Liver (tissue), 9 donors: ENCODE results near the gene TIGIT. TPM values are rescaled to one million over a fixed set of nuclear protein-coding genes. Genes with fewer than 3 reads are reported as not detected.

Source experiments
- DNase-seq: peaks from one replicate; pipeline ENCODE4 v3.0.0-alpha.2; 2017; ENCODE audit warnings: low spot score
- H3K27ac ChIP-seq, 2 donors: one replicate each; pipeline ENCODE4 v1.7.0; 2013; ENCODE audit warnings: inconsistent platforms in 2 of 2, low read length in 2 of 2, control low read depth in 1 of 2, low read depth in 1 of 2, mild to moderate bottlenecking in 1 of 2
- H3K27me3 ChIP-seq, 4 donors: one replicate each; pipeline versions ENCODE4 v1.6.1 to v1.7.0; 2013; ENCODE audit warnings: low read length in 3 of 4, inconsistent platforms in 1 of 4, mild to moderate bottlenecking in 1 of 4, moderate library complexity in 1 of 4; ENCODE audit not compliant: control insufficient read depth in 4 of 4, insufficient read depth in 4 of 4
- H3K36me3 ChIP-seq, 4 donors: one replicate each; pipeline versions ENCODE4 v1.6.1 to v1.7.0; 2013; ENCODE audit warnings: low read length in 3 of 4, mild to moderate bottlenecking in 3 of 4, low read depth in 1 of 4, moderate library complexity in 1 of 4; ENCODE audit not compliant: control insufficient read depth in 4 of 4, insufficient read depth in 3 of 4
- H3K4me1 ChIP-seq, 4 donors: one replicate each; pipeline versions ENCODE4 v1.6.1 to v1.7.0; 2013; ENCODE audit warnings: low read length in 3 of 4, mild to moderate bottlenecking in 3 of 4, moderate library complexity in 1 of 4; ENCODE audit not compliant: control insufficient read depth in 4 of 4, insufficient read depth in 4 of 4
- H3K4me3 ChIP-seq, 3 donors: one replicate each; pipeline versions ENCODE4 v1.6.1 to v1.7.0; 2013; ENCODE audit warnings: low read length in 3 of 3, control low read depth in 1 of 3, low read depth in 1 of 3, mild to moderate bottlenecking in 1 of 3
- H3K9ac ChIP-seq, 2 donors: one replicate each; pipeline ENCODE4 v1.7.0; 2013; ENCODE audit warnings: low read length in 2 of 2, mild to moderate bottlenecking in 2 of 2, moderate library complexity in 2 of 2, control low read depth in 1 of 2, low read depth in 1 of 2
- H3K9me3 ChIP-seq, 4 donors: one replicate each; pipeline versions ENCODE4 v1.6.1 to v1.7.0; 2013; ENCODE audit warnings: low read length in 3 of 4; ENCODE audit not compliant: control insufficient read depth in 4 of 4
- NR2F2 ChIP-seq: IDR thresholded peaks from 2 replicates; pipeline ENCODE4 v1.6.1; 2016; ENCODE audit warnings: antibody characterized with exemption
- RAD21 ChIP-seq, 2 donors: IDR thresholded peaks; 2 replicates each; pipeline ENCODE4 v1.6.1; 2016; ENCODE audit warnings: antibody characterized with exemption in 2 of 2, mild to moderate bottlenecking in 2 of 2
- YY1 ChIP-seq: IDR thresholded peaks from 2 replicates; pipeline ENCODE4 v1.6.1; 2016; ENCODE audit warnings: antibody characterized with exemption, mild to moderate bottlenecking
- WGBS: extraction: QIAGEN DNeasy Blood & Tissue Kit; methylation state at CpG from one replicate; pipeline ENCODE4 v1.1.7; 2013; 5-methylcytosine and 5-hydroxymethylcytosine counted together
- polyA plus RNA-seq, 2 donors: library from polyadenylated mRNA; stranded (reverse) in 1 of 2; unstranded in 1 of 2; fragments of 200-250 nt in 1 of 2; fragments of >200 nt in 1 of 2; fragmentation: Nextera tagmentation in 1 of 2; extraction: Ambion mirVana in 1 of 2; gene quantifications; one replicate each; pipeline versions ENCODE4 v1.2.1 to v1.2.3, GENCODE V29; 2013 to 2015
- total RNA-seq, 2 donors: library from RNA; depleted of rRNA; stranded (reverse); fragments of >200 nt; gene quantifications; one replicate each; pipeline ENCODE4 v1.2.3, GENCODE V29; 2014
- TF ChIP-seq, protein P1 (sequence below): IDR thresholded peaks from 2 replicates; pipeline ENCODE4 v1.6.1; 2016; ENCODE audit warnings: antibody characterized with exemption
- TF ChIP-seq, protein P2 (sequence below): fragments of 150-350 bp; IDR thresholded peaks from 2 replicates; pipeline ENCODE4 v1.5.1; 2017; ENCODE audit warnings: improper control_type of control experiment, low read depth, low read length; ENCODE audit not compliant: missing input control
- TF ChIP-seq, protein P3 (sequence below): IDR thresholded peaks from 2 replicates; pipeline ENCODE4 v1.6.1; 2016; ENCODE audit warnings: antibody characterized with exemption, mild to moderate bottlenecking
- TF ChIP-seq, protein P4 (sequence below): IDR thresholded peaks from 2 replicates; pipeline ENCODE4 v1.6.1; 2016; ENCODE audit warnings: antibody characterized with exemption
- TF ChIP-seq, protein P5 (sequence below): IDR thresholded peaks from 2 replicates; pipeline ENCODE4 v1.6.1; 2016; ENCODE audit warnings: antibody characterized with exemption
- donor health status: healthy.
- donor health status: healthy.
- donor health status: healthy.
- donor health status: healthy.
- donor health status: healthy.

Gene TIGIT
- total and polyA plus RNA-seq, 4 donors, result 0.06 to 0.92 (median 0.38) TPM

DNA sequence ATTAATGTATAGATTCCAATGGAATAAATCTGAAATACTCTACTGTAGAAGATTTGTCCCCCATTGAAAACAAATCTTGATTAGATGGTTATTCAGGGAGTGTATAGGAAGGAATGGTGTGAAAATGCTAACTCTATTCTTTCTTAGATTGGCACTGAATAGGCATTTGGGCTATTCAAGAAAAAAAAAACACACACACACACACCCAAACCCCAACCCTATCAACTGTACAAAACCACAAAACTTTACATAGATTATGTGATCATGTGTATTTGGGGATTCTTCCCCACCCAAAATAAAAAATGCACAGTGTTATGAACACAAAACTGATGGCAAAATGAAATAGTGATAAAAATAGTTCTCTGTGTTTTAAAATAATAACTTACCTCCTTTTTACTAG, 61.8 kb downstream of the TIGIT start (continued):
- TF ChIP-seq, protein P1, sequence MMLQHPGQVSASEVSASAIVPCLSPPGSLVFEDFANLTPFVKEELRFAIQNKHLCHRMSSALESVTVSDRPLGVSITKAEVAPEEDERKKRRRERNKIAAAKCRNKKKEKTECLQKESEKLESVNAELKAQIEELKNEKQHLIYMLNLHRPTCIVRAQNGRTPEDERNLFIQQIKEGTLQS, result no peak
- TF ChIP-seq, protein P2, sequence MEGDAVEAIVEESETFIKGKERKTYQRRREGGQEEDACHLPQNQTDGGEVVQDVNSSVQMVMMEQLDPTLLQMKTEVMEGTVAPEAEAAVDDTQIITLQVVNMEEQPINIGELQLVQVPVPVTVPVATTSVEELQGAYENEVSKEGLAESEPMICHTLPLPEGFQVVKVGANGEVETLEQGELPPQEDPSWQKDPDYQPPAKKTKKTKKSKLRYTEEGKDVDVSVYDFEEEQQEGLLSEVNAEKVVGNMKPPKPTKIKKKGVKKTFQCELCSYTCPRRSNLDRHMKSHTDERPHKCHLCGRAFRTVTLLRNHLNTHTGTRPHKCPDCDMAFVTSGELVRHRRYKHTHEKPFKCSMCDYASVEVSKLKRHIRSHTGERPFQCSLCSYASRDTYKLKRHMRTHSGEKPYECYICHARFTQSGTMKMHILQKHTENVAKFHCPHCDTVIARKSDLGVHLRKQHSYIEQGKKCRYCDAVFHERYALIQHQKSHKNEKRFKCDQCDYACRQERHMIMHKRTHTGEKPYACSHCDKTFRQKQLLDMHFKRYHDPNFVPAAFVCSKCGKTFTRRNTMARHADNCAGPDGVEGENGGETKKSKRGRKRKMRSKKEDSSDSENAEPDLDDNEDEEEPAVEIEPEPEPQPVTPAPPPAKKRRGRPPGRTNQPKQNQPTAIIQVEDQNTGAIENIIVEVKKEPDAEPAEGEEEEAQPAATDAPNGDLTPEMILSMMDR, result no peak
- no peak for TF ChIP-seq RAD21 (IDR thresholded peaks at IDR 0.05)

DNA sequence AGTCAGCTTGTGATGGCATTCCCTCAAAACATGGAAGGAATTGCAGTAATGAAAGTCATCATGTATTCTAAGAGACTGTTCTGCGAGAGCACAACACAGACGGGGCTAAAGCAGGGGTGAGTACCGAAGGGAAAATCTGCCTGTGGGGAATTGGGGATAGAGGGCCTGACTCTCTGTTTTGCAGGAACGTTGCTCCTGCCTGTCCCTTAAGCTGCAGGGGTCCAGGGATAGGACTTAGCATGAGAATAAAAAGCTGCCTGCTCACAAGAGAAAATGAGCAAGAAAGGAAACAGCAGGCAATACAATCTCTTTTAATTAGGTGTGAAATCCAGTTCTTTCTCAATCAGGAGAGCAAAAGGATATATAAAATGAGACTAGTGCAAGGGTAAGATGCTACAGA, 62.2 kb downstream of the TIGIT start:
- H3K4me3 ChIP-seq, result no peak overlapping the region
- no peak overlapping the region for H3K9ac ChIP-seq
- H3K9me3 ChIP-seq, result peaks cover 0 to 4% (median 0%) of the 10 kb centered on the region in 4 donors
- no peaks in the 10 kb centered on the region for H3K4me1 ChIP-seq
- no peak overlapping the region for H3K27ac ChIP-seq
- TF ChIP-seq, protein P3, sequence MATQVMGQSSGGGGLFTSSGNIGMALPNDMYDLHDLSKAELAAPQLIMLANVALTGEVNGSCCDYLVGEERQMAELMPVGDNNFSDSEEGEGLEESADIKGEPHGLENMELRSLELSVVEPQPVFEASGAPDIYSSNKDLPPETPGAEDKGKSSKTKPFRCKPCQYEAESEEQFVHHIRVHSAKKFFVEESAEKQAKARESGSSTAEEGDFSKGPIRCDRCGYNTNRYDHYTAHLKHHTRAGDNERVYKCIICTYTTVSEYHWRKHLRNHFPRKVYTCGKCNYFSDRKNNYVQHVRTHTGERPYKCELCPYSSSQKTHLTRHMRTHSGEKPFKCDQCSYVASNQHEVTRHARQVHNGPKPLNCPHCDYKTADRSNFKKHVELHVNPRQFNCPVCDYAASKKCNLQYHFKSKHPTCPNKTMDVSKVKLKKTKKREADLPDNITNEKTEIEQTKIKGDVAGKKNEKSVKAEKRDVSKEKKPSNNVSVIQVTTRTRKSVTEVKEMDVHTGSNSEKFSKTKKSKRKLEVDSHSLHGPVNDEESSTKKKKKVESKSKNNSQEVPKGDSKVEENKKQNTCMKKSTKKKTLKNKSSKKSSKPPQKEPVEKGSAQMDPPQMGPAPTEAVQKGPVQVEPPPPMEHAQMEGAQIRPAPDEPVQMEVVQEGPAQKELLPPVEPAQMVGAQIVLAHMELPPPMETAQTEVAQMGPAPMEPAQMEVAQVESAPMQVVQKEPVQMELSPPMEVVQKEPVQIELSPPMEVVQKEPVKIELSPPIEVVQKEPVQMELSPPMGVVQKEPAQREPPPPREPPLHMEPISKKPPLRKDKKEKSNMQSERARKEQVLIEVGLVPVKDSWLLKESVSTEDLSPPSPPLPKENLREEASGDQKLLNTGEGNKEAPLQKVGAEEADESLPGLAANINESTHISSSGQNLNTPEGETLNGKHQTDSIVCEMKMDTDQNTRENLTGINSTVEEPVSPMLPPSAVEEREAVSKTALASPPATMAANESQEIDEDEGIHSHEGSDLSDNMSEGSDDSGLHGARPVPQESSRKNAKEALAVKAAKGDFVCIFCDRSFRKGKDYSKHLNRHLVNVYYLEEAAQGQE, result no peak
- H3K36me3 ChIP-seq, result peaks cover 6 to 16% (median 8%) of the 10 kb centered on the region in 4 donors
- WGBS, result 84% methylated on average over 4 of the region's 4 CpGs
- no peaks in the 10 kb centered on the region for H3K27me3 ChIP-seq
- DNase-seq, result no peak

DNA sequence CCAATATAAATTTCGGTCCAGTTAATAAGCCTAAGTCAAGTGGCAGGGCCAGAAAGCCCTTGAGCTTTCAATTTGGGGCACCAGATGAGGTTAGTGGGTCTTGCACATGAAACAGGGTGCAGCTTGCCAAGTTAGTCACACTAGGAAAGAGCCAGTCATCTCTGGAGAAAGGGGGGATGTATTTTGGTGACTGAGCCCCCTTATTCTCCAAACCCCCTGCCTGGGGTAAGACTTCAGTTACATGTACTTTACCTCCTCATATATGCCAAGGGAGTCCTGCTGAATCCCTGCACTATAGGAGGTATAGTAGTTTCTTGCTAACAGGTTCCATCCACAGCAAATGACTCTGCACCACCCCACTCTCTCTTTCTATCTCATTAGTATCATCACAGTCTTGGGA, 62.7 kb downstream of the TIGIT start:
- Histone ChIP-seq H3K4me1 (no peaks in the 10 kb centered on the region), H3K27me3 (no peaks in the 10 kb centered on the region), H3K9ac (no peak overlapping the region), H3K4me3 (no peak overlapping the region), H3K36me3 (peaks cover 4 to 14% (median 5%) of the 10 kb centered on the region in 4 donors), H3K27ac (no peak overlapping the region), H3K9me3 (peaks cover 0 to 2% (median 0%) of the 10 kb centered on the region in 4 donors)
- 86% methylated on average over 1 of the region's 1 CpG for WGBS
- DNase-seq, result no peak
- TF ChIP-seq, protein P4, sequence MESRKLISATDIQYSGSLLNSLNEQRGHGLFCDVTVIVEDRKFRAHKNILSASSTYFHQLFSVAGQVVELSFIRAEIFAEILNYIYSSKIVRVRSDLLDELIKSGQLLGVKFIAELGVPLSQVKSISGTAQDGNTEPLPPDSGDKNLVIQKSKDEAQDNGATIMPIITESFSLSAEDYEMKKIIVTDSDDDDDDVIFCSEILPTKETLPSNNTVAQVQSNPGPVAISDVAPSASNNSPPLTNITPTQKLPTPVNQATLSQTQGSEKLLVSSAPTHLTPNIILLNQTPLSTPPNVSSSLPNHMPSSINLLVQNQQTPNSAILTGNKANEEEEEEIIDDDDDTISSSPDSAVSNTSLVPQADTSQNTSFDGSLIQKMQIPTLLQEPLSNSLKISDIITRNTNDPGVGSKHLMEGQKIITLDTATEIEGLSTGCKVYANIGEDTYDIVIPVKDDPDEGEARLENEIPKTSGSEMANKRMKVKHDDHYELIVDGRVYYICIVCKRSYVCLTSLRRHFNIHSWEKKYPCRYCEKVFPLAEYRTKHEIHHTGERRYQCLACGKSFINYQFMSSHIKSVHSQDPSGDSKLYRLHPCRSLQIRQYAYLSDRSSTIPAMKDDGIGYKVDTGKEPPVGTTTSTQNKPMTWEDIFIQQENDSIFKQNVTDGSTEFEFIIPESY, result no peak
- TF ChIP-seq YY1, result no peak
- TF ChIP-seq, protein P5, sequence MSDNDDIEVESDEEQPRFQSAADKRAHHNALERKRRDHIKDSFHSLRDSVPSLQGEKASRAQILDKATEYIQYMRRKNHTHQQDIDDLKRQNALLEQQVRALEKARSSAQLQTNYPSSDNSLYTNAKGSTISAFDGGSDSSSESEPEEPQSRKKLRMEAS, result no peak
- TF ChIP-seq, protein P2, result no peak
- TF ChIP-seq, protein P1, result no peak
- TF ChIP-seq NR2F2, result no peak

Other genes starting within 250 kb of the TIGIT start
- gene CCDC191, start 237.5 kb upstream of the TIGIT start, total RNA-seq, result 1 to 10 TPM in 1 of 2 donors, under 1 TPM in 1; 0.79 to 1.0 TPM
- gene CCDC191, start 237.5 kb upstream of the TIGIT start, polyA plus RNA-seq, result under 1 TPM; 0.31 to 0.81 TPM
- 10 to 100 TPM in 1 of 2 donors, 1 to 10 TPM in 1; 5.9 to 11.3 TPM for gene QTRT2, start 237.3 kb upstream of the TIGIT start, total RNA-seq
- gene QTRT2, start 237.3 kb upstream of the TIGIT start, polyA plus RNA-seq, result 1 to 10 TPM; 4.3 to 5.8 TPM
- not detected for gene DRD3, start 115.0 kb upstream of the TIGIT start, total RNA-seq
- not detected for gene DRD3, start 115.0 kb upstream of the TIGIT start, polyA plus RNA-seq
- not detected for gene ZNF80, start 56.5 kb upstream of the TIGIT start, total RNA-seq
- gene ZNF80, start 56.5 kb upstream of the TIGIT start, polyA plus RNA-seq, result under 1 TPM in 1 of 2 donors, not detected in 1; 0.06 TPM